HG02642 (cell line): ENCODE data around the gene TRMT5.
A peak's percentile ranks its signal among the peaks of the same experiment; 100 is the strongest.

Experiments used
- ATAC-seq: cut with Tn5 transposase; IDR thresholded peaks from one replicate; pipeline ENCODE4 v1.9.1; 2021; ENCODE audit warnings: mild to moderate bottlenecking; ENCODE audit not compliant: unreplicated experiment, poor library complexity

TRMT5 gene

DNA sequence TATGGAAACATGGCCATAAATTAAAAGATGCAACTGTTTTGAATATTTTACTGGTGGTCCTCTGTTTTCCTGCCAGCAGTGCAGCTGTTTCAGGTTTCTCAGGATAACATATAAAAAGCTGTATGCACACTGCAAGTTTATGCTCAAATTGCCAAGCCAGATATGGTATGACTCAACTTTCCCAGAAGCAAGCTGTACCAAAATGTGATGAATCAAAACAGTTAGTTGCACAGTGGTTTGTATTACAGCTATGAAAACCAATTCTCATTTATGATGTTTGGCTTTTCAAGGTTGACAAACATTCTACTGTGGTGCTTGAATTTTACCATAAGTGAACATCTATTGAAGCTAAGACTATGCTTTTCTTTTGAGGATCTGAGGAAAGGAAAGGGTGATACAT lies 15.5 kb downstream of the TRMT5 start:
- no peak for ATAC-seq

DNA sequence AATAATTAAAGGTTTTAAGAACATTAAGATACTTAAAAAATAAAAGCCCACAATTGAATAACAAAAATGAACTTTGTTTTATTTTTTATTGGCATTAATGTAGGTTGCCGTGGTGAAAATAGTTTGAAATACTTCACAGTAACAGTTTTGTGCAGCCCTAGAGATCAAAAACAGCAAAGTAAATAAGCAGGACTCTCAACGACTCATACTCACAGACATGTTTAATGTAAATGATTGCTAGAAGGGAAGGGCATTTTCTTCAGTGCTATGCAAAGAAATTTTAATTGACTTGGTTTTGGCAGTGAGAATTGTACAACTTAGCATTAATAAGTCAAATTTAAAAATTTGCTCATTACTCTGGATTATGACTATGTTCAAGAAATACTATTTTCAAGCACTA lies 16.0 kb downstream of the TRMT5 start:
- no peak for ATAC-seq

DNA sequence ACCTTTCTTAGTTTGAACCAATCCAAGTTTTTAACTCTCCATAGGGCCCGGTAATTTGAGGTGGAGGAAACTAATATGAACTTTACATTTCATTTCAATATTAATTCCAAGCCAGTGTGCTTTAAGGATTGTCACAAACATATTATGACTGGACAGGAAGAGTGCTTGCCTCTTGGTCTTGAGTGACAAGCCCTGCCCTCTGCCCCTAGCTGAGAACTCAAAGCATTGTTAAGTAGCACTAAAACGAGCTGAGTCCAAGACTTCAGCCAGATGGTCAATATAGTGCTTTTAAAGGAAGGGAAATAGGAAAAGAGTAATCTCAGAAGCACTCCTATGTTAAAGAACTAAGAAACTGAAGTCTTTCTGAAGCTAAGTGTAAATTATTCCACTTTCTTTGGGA lies 17.1 kb downstream of the TRMT5 start:
- ATAC-seq = no peak

DNA sequence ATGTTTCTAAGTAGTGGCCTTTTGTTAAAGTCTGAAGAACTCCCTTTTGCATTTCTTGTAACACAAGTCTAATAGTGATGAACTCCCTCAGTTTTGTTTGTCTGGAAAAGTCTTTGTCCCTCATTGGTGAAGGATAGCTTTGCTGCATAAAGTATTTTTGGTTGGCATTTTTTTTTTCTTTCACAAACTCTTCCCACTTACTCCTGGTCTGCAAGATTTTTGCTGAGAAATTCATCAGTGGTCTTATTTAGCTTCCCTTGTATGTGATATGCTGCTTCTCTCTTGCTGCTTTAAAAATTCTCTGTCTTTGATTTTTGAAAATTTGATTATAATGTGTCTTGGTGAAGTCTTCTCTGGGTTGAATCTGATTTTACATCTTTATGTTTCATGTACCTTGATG lies 22.7 kb downstream of the TRMT5 start:
- no peak for ATAC-seq

- no peak for ATAC-seq
Measured at GRCh38 chr14:60956632-60957031, 24.2 kb downstream of the TRMT5 start.

- no peak for ATAC-seq
Measured at GRCh38 chr14:60956202-60956601, 24.7 kb downstream of the TRMT5 start.

DNA sequence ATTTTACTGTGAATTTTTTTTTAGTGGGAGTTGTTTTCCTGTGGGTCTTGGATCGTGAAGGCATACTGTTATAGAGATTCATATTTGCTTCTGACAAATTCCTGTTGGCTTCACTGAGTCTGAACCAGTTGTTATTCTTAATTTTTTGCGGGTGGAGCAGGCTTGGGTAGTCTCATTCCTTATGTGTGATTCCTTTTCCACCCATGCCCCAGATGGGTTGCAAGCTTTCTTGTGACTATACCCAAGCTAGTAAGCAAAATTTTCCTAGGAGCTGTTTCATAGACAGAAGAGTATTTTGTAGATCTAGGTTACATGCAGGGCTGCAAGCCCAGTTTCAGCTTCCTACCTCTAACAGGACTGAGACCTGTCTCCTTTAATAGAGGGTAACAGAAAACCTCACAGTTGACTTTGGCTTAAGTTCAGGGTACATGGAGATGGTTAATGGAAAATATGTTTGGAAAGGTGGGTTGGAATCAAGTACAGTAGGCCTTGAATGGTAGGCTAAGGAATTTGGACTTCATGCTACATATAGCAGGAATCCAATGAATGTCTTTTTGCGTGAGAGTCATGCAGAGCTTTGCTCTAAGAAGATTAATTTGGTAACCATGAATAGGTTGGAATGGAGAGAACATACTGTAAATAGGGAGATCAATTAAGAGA lies 29.0 kb downstream of the TRMT5 start:
- ATAC-seq = no peak

DNA sequence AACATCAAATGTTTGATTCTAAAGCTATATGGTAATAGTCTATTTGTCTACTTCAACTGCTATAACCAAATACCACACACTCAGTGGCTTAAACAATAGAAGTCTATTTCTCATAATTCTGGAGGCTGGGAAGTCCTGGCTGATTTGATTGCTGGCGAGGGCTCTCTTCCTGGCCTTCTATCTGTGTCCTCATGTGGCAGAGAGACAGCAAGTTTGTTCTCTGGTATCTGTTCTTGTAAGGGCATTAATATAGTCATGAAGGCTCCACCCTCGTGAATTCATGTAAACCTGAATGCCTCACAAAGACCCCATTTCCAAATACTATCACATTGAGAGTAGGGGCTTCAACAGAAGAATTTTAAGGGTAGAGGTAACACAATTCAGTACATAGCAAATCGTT lies 34.1 kb downstream of the TRMT5 start:
- ATAC-seq = no peak

DNA sequence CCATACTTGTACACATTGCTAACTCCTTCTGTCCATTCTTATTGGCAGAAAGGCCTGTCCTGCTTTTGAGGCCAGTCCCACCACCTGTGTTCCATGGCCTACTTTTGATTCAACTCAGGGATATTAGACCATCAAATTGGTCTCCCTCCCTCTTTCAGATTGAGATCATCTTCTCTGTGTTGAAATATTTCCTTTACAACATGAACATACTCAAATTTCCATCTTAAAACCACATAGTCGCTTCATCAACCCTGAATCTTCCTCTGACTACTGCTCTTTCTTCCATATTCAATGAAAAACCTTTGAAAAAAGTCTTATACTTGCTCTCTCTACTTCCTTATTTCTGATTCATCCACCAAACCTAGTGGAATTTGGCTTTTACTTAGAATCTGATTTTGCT lies 34.9 kb downstream of the TRMT5 start:
- ATAC-seq = no peak

DNA sequence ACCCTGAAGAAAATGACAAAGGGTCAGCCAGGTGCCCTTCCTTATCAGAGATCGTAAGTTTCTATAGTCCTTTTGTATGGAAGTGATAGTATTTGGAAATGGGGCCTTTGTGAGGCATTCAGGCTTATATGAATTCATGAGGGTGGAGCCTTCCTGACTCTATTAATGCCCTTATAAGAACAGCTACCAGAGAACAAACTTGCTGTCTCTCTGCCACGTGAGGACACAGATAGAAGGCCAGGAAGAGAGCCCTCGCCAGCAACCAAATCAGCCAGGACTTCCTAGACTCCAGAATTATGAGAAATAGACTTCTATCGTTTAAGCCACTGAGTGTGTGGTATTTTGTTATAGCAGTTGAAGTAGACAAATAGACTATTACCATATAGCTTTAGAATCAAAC lies 36.7 kb downstream of the TRMT5 start:
- no peak for ATAC-seq

- ATAC-seq = no peak
Measured at GRCh38 chr14:60943637-60944032, 37.2 kb downstream of the TRMT5 start.

DNA sequence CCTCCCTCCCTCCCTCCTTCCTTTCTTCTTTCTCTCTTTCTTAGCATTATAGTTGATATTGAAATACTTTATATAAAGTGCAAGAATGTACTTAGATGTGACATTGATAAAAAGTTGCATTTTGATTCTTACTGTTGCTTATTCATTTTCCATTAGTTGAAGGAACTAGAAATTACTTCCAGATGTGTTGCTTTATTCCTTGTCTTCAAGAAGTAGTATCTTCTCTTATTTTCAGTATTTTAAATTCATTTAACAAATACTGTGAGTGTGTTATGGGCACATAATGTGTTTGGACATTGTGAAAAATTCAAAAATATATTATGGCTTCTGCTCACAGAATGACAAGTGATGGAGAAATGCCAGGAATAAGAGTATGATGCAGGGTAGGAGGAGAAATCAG lies 45.6 kb downstream of the TRMT5 start:
- ATAC-seq = no peak

DNA sequence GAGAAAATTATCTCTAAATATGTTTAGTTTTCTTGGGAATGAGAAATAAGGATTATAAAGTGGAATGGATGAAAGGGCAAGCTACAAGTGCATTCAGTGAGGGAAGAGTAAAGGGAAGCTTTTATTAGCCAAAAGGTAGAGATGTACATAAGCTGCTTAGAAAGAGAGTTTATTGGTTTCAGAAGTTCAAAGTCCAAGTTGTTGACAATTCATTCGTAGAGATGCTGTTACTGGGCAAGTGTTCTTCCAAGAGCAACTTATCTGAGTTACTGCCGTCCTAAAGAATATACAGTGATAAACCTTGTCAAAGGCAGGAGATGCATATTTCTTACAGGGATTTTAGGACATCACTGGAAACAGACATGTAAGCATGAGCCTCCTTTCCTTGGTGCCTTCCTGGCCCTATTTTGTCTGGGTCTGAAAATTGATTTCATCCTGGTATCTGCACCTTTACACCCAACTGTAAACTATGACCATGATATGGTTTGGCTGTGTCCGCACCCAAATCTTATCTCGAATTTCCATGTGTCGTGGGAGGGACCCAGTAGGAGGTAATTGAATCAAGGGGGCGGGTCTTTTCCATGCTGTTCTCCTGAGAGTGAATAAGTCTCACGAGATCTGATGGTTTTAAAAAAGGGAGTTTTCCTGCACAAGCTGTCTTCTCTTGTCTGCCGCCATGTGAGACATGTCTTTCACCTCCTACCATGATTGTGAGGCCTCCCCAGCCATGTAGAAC lies 46.8 kb downstream of the TRMT5 start:
- no peak for ATAC-seq

DNA sequence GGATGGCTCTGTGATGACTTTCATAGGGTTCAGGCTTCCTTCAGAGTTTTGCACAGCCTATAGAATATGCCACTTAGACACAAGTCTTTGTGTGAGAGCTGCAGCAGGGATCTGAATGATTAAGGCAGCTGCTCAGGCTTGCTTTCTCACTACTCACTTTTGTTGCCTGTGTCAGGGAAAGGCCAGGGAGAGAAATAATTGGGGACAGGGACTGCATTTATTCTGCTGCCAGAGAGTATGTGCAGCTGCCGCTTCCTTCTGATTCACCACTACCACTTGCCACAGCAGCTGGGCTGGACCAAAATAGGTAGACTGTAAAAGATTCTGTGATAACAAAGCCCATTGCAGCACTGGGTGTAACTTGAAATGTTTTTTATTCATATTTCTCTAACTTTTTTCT lies 49.7 kb downstream of the TRMT5 start:
- no peak for ATAC-seq

DNA sequence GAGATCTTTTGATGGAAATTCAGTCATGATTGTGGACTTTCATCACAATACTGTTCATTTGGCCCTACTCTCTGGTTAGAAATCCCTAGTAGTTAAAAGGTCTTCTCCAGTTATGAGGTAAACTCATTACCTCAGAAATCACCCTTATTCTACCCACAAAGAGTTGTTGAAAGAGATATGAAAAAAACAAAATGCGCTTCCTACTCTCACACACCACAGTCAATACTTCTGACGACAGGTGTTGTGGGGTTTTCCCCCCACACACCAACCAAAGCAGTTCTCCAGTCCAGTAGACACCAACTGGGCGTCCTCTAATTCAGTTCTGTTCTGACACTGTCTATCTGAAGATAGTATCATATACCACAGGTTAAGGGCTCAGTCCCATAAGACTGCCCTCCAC lies 54.9 kb downstream of the TRMT5 start:
- ATAC-seq = peak; percentile 98

DNA sequence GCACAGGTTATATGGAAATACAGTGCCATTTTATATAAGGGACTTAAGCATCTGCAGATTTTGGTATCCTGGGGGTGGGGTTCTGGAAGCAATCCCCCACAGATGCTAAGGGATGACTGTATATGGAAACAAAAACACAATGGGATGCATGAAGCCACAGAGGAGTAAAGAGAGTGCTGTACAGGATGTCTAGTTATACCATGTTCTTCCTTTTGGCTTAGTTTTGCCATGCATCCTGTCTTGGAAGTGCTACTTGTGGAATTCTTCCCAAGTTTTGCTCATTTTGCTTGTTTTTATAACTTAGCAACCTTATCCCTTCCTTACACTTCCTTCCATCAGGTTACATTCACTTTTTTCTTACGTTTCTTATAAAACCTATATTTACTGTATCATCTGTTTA lies 55.6 kb downstream of the TRMT5 start:
- no peak for ATAC-seq

GRCh38 chr14:60922050-60922449 lies 58.8 kb downstream of the TRMT5 start:
- no peak for ATAC-seq
